HG02852 (cell line): ENCODE data around the gene CNN2.

ENCODE experiments used
- ATAC-seq: cut with Tn5 transposase; IDR thresholded peaks from one replicate; pipeline ENCODE4 v1.9.1; 2021; ENCODE audit warnings: mild to moderate bottlenecking, moderate library complexity; ENCODE audit not compliant: unreplicated experiment

CNN2 gene

GRCh38 chr19:1080360-1081161, 54.2 kb downstream of the CNN2 start:
- no peak for ATAC-seq

GRCh38 chr19:1081301-1082164, 55.1 kb downstream of the CNN2 start:
- no peak for ATAC-seq

- no peak for ATAC-seq
Observed at GRCh38 chr19:1082165-1082927, 55.9 kb downstream of the CNN2 start.

GRCh38 chr19:1082928-1083816, 56.8 kb downstream of the CNN2 start:
- ATAC-seq: no peak

- ATAC-seq: no peak
Observed at GRCh38 chr19:1084024-1084868, 57.8 kb downstream of the CNN2 start.

GRCh38 chr19:1085053-1085658, 58.7 kb downstream of the CNN2 start:
- ATAC-seq: no peak

GRCh38 chr19:1085676-1086442, 59.5 kb downstream of the CNN2 start:
- no peak for ATAC-seq

GRCh38 chr19:1086613-1087012, 60.2 kb downstream of the CNN2 start:
- no peak for ATAC-seq

- no peak for ATAC-seq
Observed at GRCh38 chr19:1087813-1088415, 61.5 kb downstream of the CNN2 start.

- no peak for ATAC-seq
Observed at GRCh38 chr19:1088416-1089010, 62.1 kb downstream of the CNN2 start.
